Activated CD8-positive, alpha-beta memory T cell treated with anti-CD3 and anti-CD28 coated beads, Interleukin-2, amount 50 U/mL, for 24 hours (primary cell): ENCODE measurements around the gene IGSF3.

Source experiments
- DNase-seq: peaks from one replicate; pipeline ENCODE4 v3.0.0-alpha.2; 2020; ENCODE audit errors: extremely low read depth

Gene IGSF3

GRCh38 chr1:116686175-116686574 lies 18.6 kb upstream of the IGSF3 start:
- no peak for DNase-seq

- DNase-seq, result no peak
Measured at GRCh38 chr1:116684575-116684974, 17.0 kb upstream of the IGSF3 start.

- no peak for DNase-seq
Measured at GRCh38 chr1:116682641-116683221, 15.2 kb upstream of the IGSF3 start.

GRCh38 chr1:116681343-116681899 lies 13.9 kb upstream of the IGSF3 start:
- no peak for DNase-seq

GRCh38 chr1:116680752-116681151 lies 13.2 kb upstream of the IGSF3 start:
- no peak for DNase-seq

GRCh38 chr1:116679828-116680628 lies 12.5 kb upstream of the IGSF3 start:
- no peak for DNase-seq

GRCh38 chr1:116679091-116679827 lies 11.7 kb upstream of the IGSF3 start:
- DNase-seq, result no peak

- no peak for DNase-seq
Measured at GRCh38 chr1:116678732-116679090, 11.2 kb upstream of the IGSF3 start.

- no peak for DNase-seq
Measured at GRCh38 chr1:116677474-116678062, 10.0 kb upstream of the IGSF3 start.

GRCh38 chr1:116676291-116676690 lies 8.8 kb upstream of the IGSF3 start:
- no peak for DNase-seq

- DNase-seq, result no peak
Measured at GRCh38 chr1:116674751-116675150, 7.2 kb upstream of the IGSF3 start.

GRCh38 chr1:116674011-116674531 lies 6.5 kb upstream of the IGSF3 start:
- no peak for DNase-seq

GRCh38 chr1:116671912-116672311 lies 4.4 kb upstream of the IGSF3 start:
- no peak for DNase-seq

GRCh38 chr1:116671072-116671760 lies 3.7 kb upstream of the IGSF3 start:
- no peak for DNase-seq

GRCh38 chr1:116668277-116668676 lies 744 bp upstream of the IGSF3 start:
- DNase-seq, result no peak

- no peak for DNase-seq
Measured at GRCh38 chr1:116667078-116667574, 407 bp downstream of the IGSF3 start.

- no peak for DNase-seq
Measured at GRCh38 chr1:116666187-116667077, 1.1 kb downstream of the IGSF3 start.

GRCh38 chr1:116664978-116665371 lies 2.6 kb downstream of the IGSF3 start:
- no peak for DNase-seq

- DNase-seq, result no peak
Measured at GRCh38 chr1:116664366-116664977, 3.1 kb downstream of the IGSF3 start.

GRCh38 chr1:116663821-116664220 lies 3.7 kb downstream of the IGSF3 start:
- DNase-seq, result no peak
